ENCODE results near the gene C1orf35.

C1orf35 gene

GRCh38 chr1:228096416-228097332, 6.5 kb downstream of the C1orf35 start:
- H3K27ac ChIP-seq (ENCODE audit: low read depth, low read length), result no peak overlapping the region
- H2AK5ac ChIP-seq (ENCODE audit: low read length), result no peak overlapping the region
- no peak overlapping the region for H3K23ac ChIP-seq (ENCODE audit: low read length)
- no CpG with 5 or more reads among the region's 13 CpGs for WGBS (ENCODE audit: extremely low coverage, insufficient coverage, low lambda C conversion rate)
- no peak overlapping the region for H3K18ac ChIP-seq (ENCODE audit: low read length)
- H3K4me2 ChIP-seq (ENCODE audit: low read length), result no peak overlapping the region
- no peak overlapping the region for H2BK15ac ChIP-seq (replicated peaks; ENCODE audit: low read depth)
- DNase-seq, result no peak
- no peak overlapping the region for H3K9ac ChIP-seq (ENCODE audit: low read length)
- H3K79me1 ChIP-seq (ENCODE audit: low read length), result peaks cover 15% of the 10 kb centered on the region
- no peak overlapping the region for H2BK5ac ChIP-seq (ENCODE audit: low read length)
- H3K79me2 ChIP-seq (ENCODE audit: control insufficient read depth, insufficient read depth, low read length), result peaks cover 59% of the 10 kb centered on the region
- no peak overlapping the region for H3K4ac ChIP-seq (ENCODE audit: low read depth, low read length)
- H3K36me3 ChIP-seq (ENCODE audit: control insufficient read depth, insufficient read depth, low read length), result peaks cover 6% of the 10 kb centered on the region
- no peaks in the 10 kb centered on the region for H3K27me3 ChIP-seq (ENCODE audit: insufficient read depth, low read length, poor library complexity)
- no peak overlapping the region for H4K8ac ChIP-seq (ENCODE audit: low read depth, low read length)
- H2BK120ac ChIP-seq (ENCODE audit: low read depth, low read length), result no peak overlapping the region
- no peak overlapping the region for H3K4me3 ChIP-seq (ENCODE audit: low read length)
- no peak overlapping the region for H3K56ac ChIP-seq (ENCODE audit: low read length)
- H4K5ac ChIP-seq (ENCODE audit: low read length), result no peak overlapping the region
- no peaks in the 10 kb centered on the region for H3K4me1 ChIP-seq (ENCODE audit: control insufficient read depth, low read depth, low read length)

GRCh38 chr1:228095938-228096337, 7.2 kb downstream of the C1orf35 start:
- Histone ChIP-seq H3K79me1 (ENCODE audit: low read length) (peaks cover 15% of the 10 kb centered on the region), H4K8ac (ENCODE audit: low read depth, low read length) (no peak overlapping the region), H2BK15ac (replicated peaks; ENCODE audit: low read depth) (no peak overlapping the region), H3K18ac (ENCODE audit: low read length) (no peak overlapping the region), H3K4me1 (ENCODE audit: control insufficient read depth, low read depth, low read length) (no peaks in the 10 kb centered on the region), H3K23ac (ENCODE audit: low read length) (no peak overlapping the region), H3K27me3 (ENCODE audit: insufficient read depth, low read length, poor library complexity) (no peaks in the 10 kb centered on the region), H2BK5ac (ENCODE audit: low read length) (no peak overlapping the region), H3K56ac (ENCODE audit: low read length) (no peak overlapping the region), H4K5ac (ENCODE audit: low read length) (no peak overlapping the region), H3K79me2 (ENCODE audit: control insufficient read depth, insufficient read depth, low read length) (peaks cover 66% of the 10 kb centered on the region), H3K4me3 (ENCODE audit: low read length) (no peak overlapping the region), H3K36me3 (ENCODE audit: control insufficient read depth, insufficient read depth, low read length) (peaks cover 6% of the 10 kb centered on the region), H2AK5ac (ENCODE audit: low read length) (no peak overlapping the region), H3K27ac (ENCODE audit: low read depth, low read length) (no peak overlapping the region), H3K4me2 (ENCODE audit: low read length) (no peak overlapping the region), H2BK120ac (ENCODE audit: low read depth, low read length) (no peak overlapping the region), H3K4ac (ENCODE audit: low read depth, low read length) (no peak overlapping the region), H3K9ac (ENCODE audit: low read length) (no peak overlapping the region)
- no CpG with 5 or more reads among the region's 8 CpGs for WGBS (ENCODE audit: extremely low coverage, insufficient coverage, low lambda C conversion rate)
- no peak for DNase-seq

- no peak overlapping the region for H3K56ac ChIP-seq (ENCODE audit: low read length)
- H3K36me3 ChIP-seq (ENCODE audit: control insufficient read depth, insufficient read depth, low read length), result peaks cover 6% of the 10 kb centered on the region
- H3K4me2 ChIP-seq (ENCODE audit: low read length), result no peak overlapping the region
- H3K23ac ChIP-seq (ENCODE audit: low read length), result no peak overlapping the region
- H4K8ac ChIP-seq (ENCODE audit: low read depth, low read length), result no peak overlapping the region
- H2BK120ac ChIP-seq (ENCODE audit: low read depth, low read length), result no peak overlapping the region
- H2AK5ac ChIP-seq (ENCODE audit: low read length), result no peak overlapping the region
- no peak overlapping the region for H4K5ac ChIP-seq (ENCODE audit: low read length)
- H3K9ac ChIP-seq (ENCODE audit: low read length), result no peak overlapping the region
- no CpG with 5 or more reads among the region's 4 CpGs for WGBS (ENCODE audit: extremely low coverage, insufficient coverage, low lambda C conversion rate)
- peaks cover 74% of the 10 kb centered on the region for H3K79me2 ChIP-seq (ENCODE audit: control insufficient read depth, insufficient read depth, low read length)
- H3K4me1 ChIP-seq (ENCODE audit: control insufficient read depth, low read depth, low read length), result no peaks in the 10 kb centered on the region
- H3K27ac ChIP-seq (ENCODE audit: low read depth, low read length), result no peak overlapping the region
- H2BK15ac ChIP-seq (replicated peaks; ENCODE audit: low read depth), result no peak overlapping the region
- H3K4ac ChIP-seq (ENCODE audit: low read depth, low read length), result no peak overlapping the region
- no peak overlapping the region for H2BK5ac ChIP-seq (ENCODE audit: low read length)
- H3K18ac ChIP-seq (ENCODE audit: low read length), result no peak overlapping the region
- no peak overlapping the region for H3K4me3 ChIP-seq (ENCODE audit: low read length)
- no peak for DNase-seq
- H3K27me3 ChIP-seq (ENCODE audit: insufficient read depth, low read length, poor library complexity), result no peaks in the 10 kb centered on the region
- peaks cover 15% of the 10 kb centered on the region for H3K79me1 ChIP-seq (ENCODE audit: low read length)
Observed at GRCh38 chr1:228095161-228095560, 8.0 kb downstream of the C1orf35 start.

GRCh38 chr1:228094432-228095016, 8.6 kb downstream of the C1orf35 start:
- H3K4me2 ChIP-seq (ENCODE audit: low read length), result no peak overlapping the region
- H3K27me3 ChIP-seq (ENCODE audit: insufficient read depth, low read length, poor library complexity), result no peaks in the 10 kb centered on the region
- no peak overlapping the region for H3K18ac ChIP-seq (ENCODE audit: low read length)
- peaks cover 80% of the 10 kb centered on the region for H3K79me2 ChIP-seq (ENCODE audit: control insufficient read depth, insufficient read depth, low read length)
- no peak overlapping the region for H2BK15ac ChIP-seq (replicated peaks; ENCODE audit: low read depth)
- no peak overlapping the region for H3K9ac ChIP-seq (ENCODE audit: low read length)
- H4K8ac ChIP-seq (ENCODE audit: low read depth, low read length), result no peak overlapping the region
- no peak overlapping the region for H3K4ac ChIP-seq (ENCODE audit: low read depth, low read length)
- no peak overlapping the region for H3K56ac ChIP-seq (ENCODE audit: low read length)
- no peak overlapping the region for H4K5ac ChIP-seq (ENCODE audit: low read length)
- H3K79me1 ChIP-seq (ENCODE audit: low read length), result peaks cover 15% of the 10 kb centered on the region
- no CpG with 5 or more reads among the region's 13 CpGs for WGBS (ENCODE audit: extremely low coverage, insufficient coverage, low lambda C conversion rate)
- no peak overlapping the region for H2BK5ac ChIP-seq (ENCODE audit: low read length)
- no peak for DNase-seq
- H3K4me1 ChIP-seq (ENCODE audit: control insufficient read depth, low read depth, low read length), result no peaks in the 10 kb centered on the region
- H3K27ac ChIP-seq (ENCODE audit: low read depth, low read length), result no peak overlapping the region
- no peak overlapping the region for H2AK5ac ChIP-seq (ENCODE audit: low read length)
- H3K36me3 ChIP-seq (ENCODE audit: control insufficient read depth, insufficient read depth, low read length), result peaks cover 6% of the 10 kb centered on the region
- H2BK120ac ChIP-seq (ENCODE audit: low read depth, low read length), result no peak overlapping the region
- no peak overlapping the region for H3K23ac ChIP-seq (ENCODE audit: low read length)
- H3K4me3 ChIP-seq (ENCODE audit: low read length), result no peak overlapping the region

- H2AK5ac ChIP-seq (ENCODE audit: low read length), result no peak overlapping the region
- no peak overlapping the region for H3K4me3 ChIP-seq (ENCODE audit: low read length)
- H4K8ac ChIP-seq (ENCODE audit: low read depth, low read length), result no peak overlapping the region
- H2BK5ac ChIP-seq (ENCODE audit: low read length), result no peak overlapping the region
- no peak overlapping the region for H3K9ac ChIP-seq (ENCODE audit: low read length)
- no peak overlapping the region for H3K56ac ChIP-seq (ENCODE audit: low read length)
- H3K79me1 ChIP-seq (ENCODE audit: low read length), result peaks cover 13% of the 10 kb centered on the region
- H2BK15ac ChIP-seq (replicated peaks; ENCODE audit: low read depth), result no peak overlapping the region
- H3K79me2 ChIP-seq (ENCODE audit: control insufficient read depth, insufficient read depth, low read length), result peaks cover 92% of the 10 kb centered on the region
- H4K5ac ChIP-seq (ENCODE audit: low read length), result no peak overlapping the region
- no peak for DNase-seq
- no peak overlapping the region for H3K23ac ChIP-seq (ENCODE audit: low read length)
- peaks cover 4% of the 10 kb centered on the region for H3K4me1 ChIP-seq (ENCODE audit: control insufficient read depth, low read depth, low read length)
- H3K27ac ChIP-seq (ENCODE audit: low read depth, low read length), result no peak overlapping the region
- no peak overlapping the region for H3K4ac ChIP-seq (ENCODE audit: low read depth, low read length)
- no peak overlapping the region for H3K18ac ChIP-seq (ENCODE audit: low read length)
- no peaks in the 10 kb centered on the region for H3K27me3 ChIP-seq (ENCODE audit: insufficient read depth, low read length, poor library complexity)
- H3K4me2 ChIP-seq (ENCODE audit: low read length), result no peak overlapping the region
- no CpG with 5 or more reads among the region's 20 CpGs for WGBS (ENCODE audit: extremely low coverage, insufficient coverage, low lambda C conversion rate)
- no peak overlapping the region for H2BK120ac ChIP-seq (ENCODE audit: low read depth, low read length)
- peaks cover 9% of the 10 kb centered on the region for H3K36me3 ChIP-seq (ENCODE audit: control insufficient read depth, insufficient read depth, low read length)
Observed at GRCh38 chr1:228093050-228093906, 9.8 kb downstream of the C1orf35 start.

Data from mesendoderm (in vitro differentiated cells).